Lower leg skin (tissue), 4 donors: ENCODE measurements around the gene PRKCQ. TPM values are rescaled to one million over a fixed set of nuclear protein-coding genes. Genes with fewer than 3 reads are reported as not detected.

ENCODE experiments used
- DNase-seq, 2 donors: peaks; one replicate each; pipeline ENCODE4 v3.0.0-alpha.2; 2019; ENCODE audit warnings: low spot score in 2 of 2
- H3K4me3 ChIP-seq: fragments of 200-600 bp; sonication (generic); 2 replicates; pipeline ENCODE4 v1.5.1; 2017; ENCODE audit warnings: mild to moderate bottlenecking, low read depth; ENCODE audit not compliant: poor library complexity, severe bottlenecking
- POLR2A ChIP-seq, 2 donors: fragments of 450-650 bp; IDR thresholded peaks; one replicate each; pipeline ENCODE4 v1.6.1; 2016 to 2017; ENCODE audit warnings: antibody characterized with exemption in 2 of 2, mild to moderate bottlenecking in 1 of 2, moderate library complexity in 1 of 2
- WGBS, 2 donors: methylation state at CpG; one replicate each; pipeline ENCODE4 v1.1.5; 2018; 5-methylcytosine and 5-hydroxymethylcytosine counted together
- intact Hi-C: fragments of 100-400 bp; cut with DNase I; formaldehyde crosslinking; loops from one replicate; pipeline ENCODE4 v1.15.0; 2023; ENCODE audit warnings: low total_unique reads
- total RNA-seq, 4 donors: library from RNA; depleted of rRNA; stranded (reverse); fragments of >200 nt; gene quantifications; one replicate each; pipeline ENCODE4 v1.1.0, GENCODE V29; 2016
- TF ChIP-seq, protein P1 (sequence below), 3 donors: fragments of 450-650 bp; IDR thresholded peaks; one replicate each; pipeline ENCODE4 v1.5.1; 2016; ENCODE audit warnings: antibody characterized with exemption in 3 of 3, mild to moderate bottlenecking in 3 of 3, moderate library complexity in 2 of 3

PRKCQ gene
- total RNA-seq, 4 donors from 2014 or later, result 0.06 to 0.17 TPM; not detected in 2

DNA sequence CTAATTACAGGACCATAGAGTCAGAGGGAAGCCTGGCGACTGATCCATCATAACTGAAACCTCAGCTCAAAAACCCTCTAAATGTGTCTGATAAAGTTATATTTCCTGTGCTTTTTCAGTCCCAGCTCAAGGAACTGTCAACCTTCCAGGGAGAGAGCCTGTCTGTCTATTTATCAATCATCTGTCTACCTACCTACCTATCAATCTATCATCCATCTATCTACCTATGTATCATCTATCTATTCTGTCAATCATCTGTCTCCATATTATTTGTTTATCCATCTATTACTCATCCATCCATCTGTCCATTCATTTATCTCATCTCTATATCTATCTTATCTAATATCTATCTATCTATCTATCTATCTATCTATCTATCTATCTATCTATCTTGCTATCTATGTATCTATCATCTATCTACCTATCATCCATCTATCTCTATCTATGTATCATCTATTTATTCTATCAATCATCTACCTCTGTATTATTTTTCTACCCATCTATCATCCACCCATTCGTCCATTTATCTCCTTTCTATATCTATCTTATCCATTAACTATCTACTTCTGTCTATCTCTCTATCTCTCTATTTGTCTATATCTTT is 161.4 kb downstream of the PRKCQ start:
- intact Hi-C loops, result no loop called here
- WGBS, 2 donors, result 68 to 72% methylated on average over 2 of the region's 2 CpGs

GRCh38 chr10:6418167-6418566 is 161.9 kb downstream of the PRKCQ start:
- no peak for TF ChIP-seq POLR2A (IDR thresholded peaks at IDR 0.05)
- TF ChIP-seq, protein P1, sequence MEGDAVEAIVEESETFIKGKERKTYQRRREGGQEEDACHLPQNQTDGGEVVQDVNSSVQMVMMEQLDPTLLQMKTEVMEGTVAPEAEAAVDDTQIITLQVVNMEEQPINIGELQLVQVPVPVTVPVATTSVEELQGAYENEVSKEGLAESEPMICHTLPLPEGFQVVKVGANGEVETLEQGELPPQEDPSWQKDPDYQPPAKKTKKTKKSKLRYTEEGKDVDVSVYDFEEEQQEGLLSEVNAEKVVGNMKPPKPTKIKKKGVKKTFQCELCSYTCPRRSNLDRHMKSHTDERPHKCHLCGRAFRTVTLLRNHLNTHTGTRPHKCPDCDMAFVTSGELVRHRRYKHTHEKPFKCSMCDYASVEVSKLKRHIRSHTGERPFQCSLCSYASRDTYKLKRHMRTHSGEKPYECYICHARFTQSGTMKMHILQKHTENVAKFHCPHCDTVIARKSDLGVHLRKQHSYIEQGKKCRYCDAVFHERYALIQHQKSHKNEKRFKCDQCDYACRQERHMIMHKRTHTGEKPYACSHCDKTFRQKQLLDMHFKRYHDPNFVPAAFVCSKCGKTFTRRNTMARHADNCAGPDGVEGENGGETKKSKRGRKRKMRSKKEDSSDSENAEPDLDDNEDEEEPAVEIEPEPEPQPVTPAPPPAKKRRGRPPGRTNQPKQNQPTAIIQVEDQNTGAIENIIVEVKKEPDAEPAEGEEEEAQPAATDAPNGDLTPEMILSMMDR (IDR thresholded peaks at IDR 0.05), result no peak
- H3K4me3 ChIP-seq, result no peak overlapping the region
- DNase-seq, result no peak
- WGBS, 2 donors, result 58 to 64% methylated on average over 5 of the region's 5 CpGs
- intact Hi-C loops, result no loop called here

More for the DNA sequence above, 161.4 kb downstream of the PRKCQ start:
- no peak for DNase-seq
- no peak overlapping the region for H3K4me3 ChIP-seq
- TF ChIP-seq POLR2A (IDR thresholded peaks at IDR 0.05), result no peak
- TF ChIP-seq, protein P1 (IDR thresholded peaks at IDR 0.05), result no peak

DNA sequence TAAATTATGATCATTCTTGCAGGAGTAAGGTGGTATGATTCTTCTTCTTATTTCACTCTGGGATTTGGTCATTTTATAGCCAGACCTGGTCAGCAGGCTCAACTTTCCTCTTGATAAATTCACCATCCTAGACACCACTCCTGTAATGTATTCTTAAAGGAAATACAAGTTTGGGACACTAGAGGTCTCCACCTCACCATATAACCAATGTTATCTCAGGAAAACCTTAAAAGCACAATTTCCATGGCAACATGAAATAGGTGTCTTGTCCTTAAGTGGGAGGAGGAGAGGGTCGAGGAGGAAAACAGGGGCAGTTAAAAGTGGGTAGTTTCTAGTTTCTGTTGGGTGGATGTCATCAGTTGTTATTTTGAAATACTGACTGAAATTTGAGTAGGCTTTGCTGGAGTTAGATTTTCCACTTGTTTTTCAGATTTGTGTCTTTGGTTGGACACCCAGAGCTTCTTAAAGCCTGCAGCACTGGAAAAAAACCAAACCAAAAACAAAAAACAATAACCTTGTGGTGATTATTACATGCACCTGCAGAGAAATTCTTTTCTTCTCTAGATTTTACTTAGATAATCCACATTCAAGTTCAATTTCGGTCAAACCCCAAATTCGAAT is 163.1 kb downstream of the PRKCQ start:
- no peak for DNase-seq
- intact Hi-C loops, result no loop called here
- H3K4me3 ChIP-seq, result no peak overlapping the region
- 62 to 63% methylated on average over 3 of the region's 3 CpGs for WGBS, 2 donors
- TF ChIP-seq POLR2A (IDR thresholded peaks at IDR 0.05), result no peak
- TF ChIP-seq, protein P1 (IDR thresholded peaks at IDR 0.05), result no peak

DNA sequence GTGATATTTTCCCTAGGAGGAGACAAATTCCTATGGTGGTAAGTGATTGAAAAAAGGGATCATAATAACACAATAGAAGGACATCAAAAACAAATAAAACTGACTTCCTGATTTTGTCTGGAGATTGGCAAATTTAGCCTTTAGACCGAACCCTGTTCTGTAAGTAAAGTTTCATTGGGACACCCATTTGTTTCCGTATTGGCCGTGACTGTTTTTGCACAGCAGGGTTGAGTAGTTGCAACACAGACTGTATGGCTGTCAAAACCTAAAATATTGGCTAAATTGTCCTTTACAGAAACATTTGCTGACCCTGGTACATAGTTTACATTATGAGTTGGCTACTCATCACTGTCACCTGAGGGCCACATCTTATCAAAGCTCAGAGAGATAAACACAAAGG is 168.6 kb downstream of the PRKCQ start:
- intact Hi-C loops, result no loop called here
- TF ChIP-seq, protein P1 (IDR thresholded peaks at IDR 0.05), result no peak
- TF ChIP-seq POLR2A (IDR thresholded peaks at IDR 0.05), result no peak
- H3K4me3 ChIP-seq, result no peak overlapping the region
- DNase-seq, result no peak
- WGBS, 2 donors, result 88 to 93% methylated on average over 3 of the region's 3 CpGs

GRCh38 chr10:6410830-6411229 is 169.2 kb downstream of the PRKCQ start:
- no peak overlapping the region for H3K4me3 ChIP-seq
- no peak for DNase-seq
- intact Hi-C loops, result no loop called here
- WGBS, 2 donors, result 93% methylated on average over 15 of the region's 15 CpGs
- TF ChIP-seq, protein P1 (IDR thresholded peaks at IDR 0.05), result no peak
- no peak for TF ChIP-seq POLR2A (IDR thresholded peaks at IDR 0.05)
